HepG2 (cell line): ENCODE data around the gene KCNG4. TPM values are rescaled to one million over a fixed set of nuclear protein-coding genes. Genes with fewer than 3 reads are reported as not detected.

Experiments used
- ARHGAP35 ChIP-seq: sonication (generic); formaldehyde crosslinking; IDR thresholded peaks from 2 replicates; pipeline ENCODE4 v1.9.0; 2022; ENCODE audit warnings: mild to moderate bottlenecking, inconsistent platforms, moderate library complexity, missing genetic modification reagents, borderline replicate concordance
- ASH2L ChIP-seq: fragments of 300-600, 200-600 bp; sonication (generic); IDR thresholded peaks from 2 replicates; pipeline ENCODE4 v1.7.0; 2017; ENCODE audit warnings: low read depth, mild to moderate bottlenecking, moderate library complexity, mixed read lengths, low read length; ENCODE audit not compliant: insufficient read length
- CENPT ChIP-seq: sonication (generic); formaldehyde crosslinking; IDR thresholded peaks from 2 replicates; pipeline ENCODE4 v1.8.0; 2022; ENCODE audit warnings: low read depth, mild to moderate bottlenecking, moderate library complexity, missing genetic modification reagents
- CHD2 ChIP-seq: IDR thresholded peaks from 2 replicates; pipeline ENCODE4 v1.6.1; 2011; ENCODE audit warnings: low read depth, low read length, improper control_type of control experiment
- CREB1 ChIP-seq, 2 experiments: fragments of 450-650 bp in 1 of 2; IDR thresholded peaks; 2 replicates each; pipeline ENCODE4 v1.6.1; 2016 to 2017; ENCODE audit warnings: control low read depth in 1 of 2, mild to moderate bottlenecking in 1 of 2, missing compliant biosample characterization in 1 of 2, missing genetic modification characterization in 1 of 2
- CREM ChIP-seq, 2 experiments: sonication (generic) in 1 of 2; formaldehyde crosslinking in 1 of 2; IDR thresholded peaks; 2 replicates each; pipeline versions ENCODE4 v1.4.0 to v1.6.1; 2016 to 2020; ENCODE audit warnings: antibody characterized with exemption in 1 of 2, mild to moderate bottlenecking in 1 of 2, missing genetic modification reagents in 1 of 2
- DRAP1 ChIP-seq: IDR thresholded peaks from 2 replicates; pipeline ENCODE4 v1.6.1; 2016; ENCODE audit warnings: missing genetic modification reagents, missing compliant biosample characterization
- MXD3 ChIP-seq: IDR thresholded peaks from 2 replicates; pipeline ENCODE4 v1.6.1; 2016; ENCODE audit warnings: mild to moderate bottlenecking, missing biosample characterization, missing genetic modification reagents
- NR2F6 ChIP-seq, 2 experiments: IDR thresholded peaks; 2 replicates each; pipeline ENCODE4 v1.6.1; 2016; ENCODE audit warnings: antibody characterized with exemption in 1 of 2, mild to moderate bottlenecking in 1 of 2
- PHF8 ChIP-seq: sonication (generic); formaldehyde crosslinking; IDR thresholded peaks from 2 replicates; pipeline ENCODE4 v1.5.0; 2020; ENCODE audit warnings: missing genetic modification reagents
- POLR2G ChIP-seq: fragments of 200-400 bp; formaldehyde crosslinking; IDR thresholded peaks from 2 replicates; pipeline ENCODE4 v1.6.1; 2018; ENCODE audit warnings: mild to moderate bottlenecking, low read depth, low read length, moderate library complexity
- SIX1 ChIP-seq: sonication (generic); formaldehyde crosslinking; IDR thresholded peaks from 2 replicates; pipeline ENCODE4 v1.4.0; 2020; ENCODE audit warnings: missing genetic modification reagents, borderline replicate concordance
- SOX5 ChIP-seq: IDR thresholded peaks from 2 replicates; pipeline ENCODE4 v1.6.1; 2016; ENCODE audit warnings: borderline replicate concordance
- STAG1 ChIP-seq: sonication (generic); formaldehyde crosslinking; IDR thresholded peaks from 2 replicates; pipeline ENCODE4 v1.4.0; 2020; ENCODE audit warnings: missing genetic modification reagents
- ZBTB21 ChIP-seq: sonication (generic); formaldehyde crosslinking; IDR thresholded peaks from 2 replicates; pipeline ENCODE4 v1.4.0; 2020; ENCODE audit warnings: missing genetic modification reagents
- ZBTB7B ChIP-seq: sonication (generic); formaldehyde crosslinking; IDR thresholded peaks from 2 replicates; pipeline ENCODE4 v1.4.0; 2020; ENCODE audit warnings: missing genetic modification reagents
- ZNF225 ChIP-seq: sonication (generic); formaldehyde crosslinking; IDR thresholded peaks from 2 replicates; pipeline ENCODE4 v1.4.0; 2020; ENCODE audit warnings: mild to moderate bottlenecking, missing genetic modification reagents
- ZNF280B ChIP-seq: sonication (generic); formaldehyde crosslinking; IDR thresholded peaks from 2 replicates; pipeline ENCODE4 v1.5.0; 2020; ENCODE audit warnings: missing genetic modification reagents, mild to moderate bottlenecking, borderline replicate concordance
- ZNF432 ChIP-seq: sonication (generic); formaldehyde crosslinking; IDR thresholded peaks from 2 replicates; pipeline ENCODE4 v1.5.0; 2020; ENCODE audit warnings: missing genetic modification reagents, mild to moderate bottlenecking, borderline replicate concordance
- ZNF577 ChIP-seq: sonication (generic); formaldehyde crosslinking; IDR thresholded peaks from 2 replicates; pipeline ENCODE4 v1.4.0; 2020; ENCODE audit warnings: mild to moderate bottlenecking, low read depth, missing genetic modification reagents, borderline replicate concordance
- ZNF841 ChIP-seq: sonication (generic); formaldehyde crosslinking; IDR thresholded peaks from 2 replicates; pipeline ENCODE4 v1.8.1; 2023; ENCODE audit warnings: missing genetic modification reagents, borderline replicate concordance
- polyA plus RNA-seq, 8 experiments: library from polyadenylated mRNA; depleted of rRNA in 3 of 8; stranded (reverse) in 7 of 8; unstranded in 1 of 8; fragments of >200 nt; fragmentation: Illumina TruSeq in 4 of 8; extraction: Trizol in 4 of 8; gene quantifications; 2 replicates each; pipeline versions ENCODE4 v1.2.1 to v1.2.3, GENCODE V29; 2011 to 2016; ENCODE audit warnings: low read depth in 4 of 8, missing spikeins in 1 of 8, mixed read lengths in 1 of 8; ENCODE audit not compliant: insufficient read depth in 1 of 8
- total RNA-seq, 5 experiments: library from RNA; depleted of rRNA; stranded (reverse); fragments of >200 nt; fragmentation: Illumina TruSeq; extraction: Trizol; gene quantifications; 2 replicates each; pipeline ENCODE4 v1.2.3, GENCODE V29; 2016; ENCODE audit warnings: low read depth in 1 of 5
- TF ChIP-seq, protein P1 (sequence below): sonication (generic); formaldehyde crosslinking; conservative IDR thresholded peaks from 2 replicates; pipeline ENCODE4 v1.4.0; 2020; ENCODE audit warnings: mild to moderate bottlenecking, missing genetic modification reagents, moderate library complexity
- TF ChIP-seq, protein P2 (sequence below): sonication (generic); formaldehyde crosslinking; IDR thresholded peaks from 2 replicates; pipeline ENCODE4 v1.5.1; 2020; ENCODE audit warnings: missing genetic modification reagents, mild to moderate bottlenecking, borderline replicate concordance

Gene KCNG4
- total and polyA plus RNA-seq, 2 of the 13 experiments (the other 11 are each of a cell fraction or from before 2014, with no cell fraction given): not detected

- TF ChIP-seq ZNF280B (CRISPR knock-in tag): no peak
- TF ChIP-seq STAG1 (CRISPR knock-in tag): no peak
- TF ChIP-seq SIX1: no peak
- TF ChIP-seq POLR2G: no peak
- no peak for TF ChIP-seq ARHGAP35 (CRISPR knock-in tag)
- no peak for TF ChIP-seq NR2F6 (IDR thresholded peaks at IDR 0.05)
- peak; percentile 12; the same call in 1 of the 2 replicates for TF ChIP-seq NR2F6 (CRISPR knock-in tag; IDR thresholded peaks at IDR 0.05)
- no peak for TF ChIP-seq ZBTB7B (CRISPR knock-in tag)
- peak; percentile 66; the same call in 1 of the 2 replicates for TF ChIP-seq CREM (IDR thresholded peaks at IDR 0.05)
- no peak for TF ChIP-seq CREM (CRISPR knock-in tag; IDR thresholded peaks at IDR 0.05)
- peak; percentile 49 for TF ChIP-seq ASH2L
- no peak for TF ChIP-seq PHF8 (CRISPR knock-in tag)
- peak; percentile 58; the same call in 1 of the 2 replicates for TF ChIP-seq CHD2
- no peak for TF ChIP-seq ZBTB21 (CRISPR knock-in tag)
- no peak for TF ChIP-seq ZNF841 (CRISPR knock-in tag)
- no peak for TF ChIP-seq SOX5 (CRISPR knock-in tag)
- TF ChIP-seq, protein P1, sequence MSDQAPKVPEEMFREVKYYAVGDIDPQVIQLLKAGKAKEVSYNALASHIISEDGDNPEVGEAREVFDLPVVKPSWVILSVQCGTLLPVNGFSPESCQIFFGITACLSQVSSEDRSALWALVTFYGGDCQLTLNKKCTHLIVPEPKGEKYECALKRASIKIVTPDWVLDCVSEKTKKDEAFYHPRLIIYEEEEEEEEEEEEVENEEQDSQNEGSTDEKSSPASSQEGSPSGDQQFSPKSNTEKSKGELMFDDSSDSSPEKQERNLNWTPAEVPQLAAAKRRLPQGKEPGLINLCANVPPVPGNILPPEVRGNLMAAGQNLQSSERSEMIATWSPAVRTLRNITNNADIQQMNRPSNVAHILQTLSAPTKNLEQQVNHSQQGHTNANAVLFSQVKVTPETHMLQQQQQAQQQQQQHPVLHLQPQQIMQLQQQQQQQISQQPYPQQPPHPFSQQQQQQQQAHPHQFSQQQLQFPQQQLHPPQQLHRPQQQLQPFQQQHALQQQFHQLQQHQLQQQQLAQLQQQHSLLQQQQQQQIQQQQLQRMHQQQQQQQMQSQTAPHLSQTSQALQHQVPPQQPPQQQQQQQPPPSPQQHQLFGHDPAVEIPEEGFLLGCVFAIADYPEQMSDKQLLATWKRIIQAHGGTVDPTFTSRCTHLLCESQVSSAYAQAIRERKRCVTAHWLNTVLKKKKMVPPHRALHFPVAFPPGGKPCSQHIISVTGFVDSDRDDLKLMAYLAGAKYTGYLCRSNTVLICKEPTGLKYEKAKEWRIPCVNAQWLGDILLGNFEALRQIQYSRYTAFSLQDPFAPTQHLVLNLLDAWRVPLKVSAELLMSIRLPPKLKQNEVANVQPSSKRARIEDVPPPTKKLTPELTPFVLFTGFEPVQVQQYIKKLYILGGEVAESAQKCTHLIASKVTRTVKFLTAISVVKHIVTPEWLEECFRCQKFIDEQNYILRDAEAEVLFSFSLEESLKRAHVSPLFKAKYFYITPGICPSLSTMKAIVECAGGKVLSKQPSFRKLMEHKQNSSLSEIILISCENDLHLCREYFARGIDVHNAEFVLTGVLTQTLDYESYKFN: 0 out of 2 replicates have a peak, but pooled peaks have one; percentile 22
- TF ChIP-seq ZNF577 (CRISPR knock-in tag): no peak
- no peak for TF ChIP-seq CENPT (CRISPR knock-in tag)
- TF ChIP-seq, protein P2, sequence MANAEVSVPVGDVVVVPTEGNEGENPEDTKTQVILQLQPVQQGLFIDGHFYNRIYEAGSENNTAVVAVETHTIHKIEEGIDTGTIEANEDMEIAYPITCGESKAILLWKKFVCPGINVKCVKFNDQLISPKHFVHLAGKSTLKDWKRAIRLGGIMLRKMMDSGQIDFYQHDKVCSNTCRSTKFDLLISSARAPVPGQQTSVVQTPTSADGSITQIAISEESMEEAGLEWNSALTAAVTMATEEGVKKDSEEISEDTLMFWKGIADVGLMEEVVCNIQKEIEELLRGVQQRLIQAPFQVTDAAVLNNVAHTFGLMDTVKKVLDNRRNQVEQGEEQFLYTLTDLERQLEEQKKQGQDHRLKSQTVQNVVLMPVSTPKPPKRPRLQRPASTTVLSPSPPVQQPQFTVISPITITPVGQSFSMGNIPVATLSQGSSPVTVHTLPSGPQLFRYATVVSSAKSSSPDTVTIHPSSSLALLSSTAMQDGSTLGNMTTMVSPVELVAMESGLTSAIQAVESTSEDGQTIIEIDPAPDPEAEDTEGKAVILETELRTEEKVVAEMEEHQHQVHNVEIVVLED (CRISPR knock-in tag): peak; percentile 27; the same call in 1 of the 2 replicates
- TF ChIP-seq MXD3 (CRISPR knock-in tag): no peak
- no peak for TF ChIP-seq ZNF432 (CRISPR knock-in tag)
- TF ChIP-seq DRAP1: peak; percentile 60
- peak; percentile 53 for TF ChIP-seq CREB1 (IDR thresholded peaks at IDR 0.05)
- TF ChIP-seq CREB1 (CRISPR knock-in tag; IDR thresholded peaks at IDR 0.05): no peak
- no peak for TF ChIP-seq ZNF225 (CRISPR knock-in tag)
Observed at GRCh38 chr16:84266451-84266850, 26.6 kb upstream of the KCNG4 start (continued).
